Peyer's patch (tissue), 4 donors: Measurements from ENCODE around the gene BRIP1. TPM values are rescaled to one million over a fixed set of nuclear protein-coding genes. Genes with fewer than 3 reads are reported as not detected.

Experiments
- DNase-seq, 3 donors: peaks; one replicate each; pipeline ENCODE4 v3.0.0-alpha.2; 2017 to 2019
- H3K27ac ChIP-seq, 4 donors: fragments of 200-600 bp; sonication (generic); one replicate each; pipeline ENCODE4 v1.5.1; 2016 to 2019
- H3K27me3 ChIP-seq, 2 donors: fragments of 200-600 bp; sonication (generic); one replicate each; pipeline ENCODE4 v1.5.1; 2019
- H3K36me3 ChIP-seq, 3 donors: fragments of 200-600 bp; sonication (generic); one replicate each; pipeline ENCODE4 v1.5.1; 2016 to 2019
- H3K4me1 ChIP-seq, 4 donors: fragments of 200-600 bp; sonication (generic); one replicate each; pipeline ENCODE4 v1.5.1; 2016 to 2019
- H3K4me3 ChIP-seq, 4 donors: fragments of 200-600 bp; sonication (generic); 1 replicate in 3 of 4; 2 replicates in 1 of 4; pipeline ENCODE4 v1.5.1; 2016 to 2019; ENCODE audit warnings: mild to moderate bottlenecking in 1 of 4
- H3K9me3 ChIP-seq, 4 donors: fragments of 200-600 bp; sonication (generic); one replicate each; pipeline ENCODE4 v1.5.1; 2016 to 2019; ENCODE audit warnings: mild to moderate bottlenecking in 1 of 4
- CTCF ChIP-seq, 6 experiments: fragments of 450-650 bp in 4 of 6; fragments of 200-600 bp in 2 of 6; sonication (generic) in 1 of 6; IDR thresholded peaks; one replicate each; pipeline ENCODE4 v1.5.1; 2017 to 2019; ENCODE audit warnings: antibody characterized with exemption in 6 of 6, mild to moderate bottlenecking in 3 of 6, moderate library complexity in 1 of 6
- POLR2A ChIP-seq, 2 donors: fragments of 450-650 bp; IDR thresholded peaks; one replicate each; pipeline ENCODE4 v1.5.1; 2017; ENCODE audit warnings: antibody characterized with exemption in 2 of 2, mild to moderate bottlenecking in 2 of 2, moderate library complexity in 2 of 2
- total RNA-seq, 4 donors: library from RNA; depleted of rRNA; stranded (reverse); fragments of >200 nt; gene quantifications; one replicate each; pipeline ENCODE4 v1.1.0, GENCODE V29; 2016

BRIP1 gene
- total RNA-seq, 4 donors from 2014 or later, result 4.3 to 13.2 (median 4.5) TPM

- no peak for DNase-seq
- TF ChIP-seq CTCF (IDR thresholded peaks at IDR 0.05) (no peak), POLR2A (IDR thresholded peaks at IDR 0.05) (no peak)
- no peaks in the 10 kb centered on the region for H3K9me3 ChIP-seq
These were observed 46.8 kb downstream of the BRIP1 start for GRCh38 chr17:61816538-61816937.

GRCh38 chr17:61815863-61816503, 47.3 kb downstream of the BRIP1 start:
- Histone ChIP-seq H3K4me3 (no peak overlapping the region), H3K9me3 (no peaks in the 10 kb centered on the region), H3K27me3 (no peaks in the 10 kb centered on the region), H3K27ac (no peak overlapping the region), H3K4me1 (no peaks in the 10 kb centered on the region), H3K36me3 (no peaks in the 10 kb centered on the region)
- no peak for DNase-seq
- TF ChIP-seq POLR2A (IDR thresholded peaks at IDR 0.05), result no peak
- no peak for TF ChIP-seq CTCF (IDR thresholded peaks at IDR 0.05)

More at GRCh38 chr17:61816538-61816937, 46.8 kb downstream of the BRIP1 start:
- Histone ChIP-seq H3K27ac (no peak overlapping the region), H3K4me3 (no peak overlapping the region), H3K36me3 (no peaks in the 10 kb centered on the region), H3K27me3 (no peaks in the 10 kb centered on the region), H3K4me1 (no peaks in the 10 kb centered on the region)

- Histone ChIP-seq H3K4me1 (no peaks in the 10 kb centered on the region), H3K27ac (no peak overlapping the region), H3K36me3 (no peaks in the 10 kb centered on the region), H3K9me3 (no peaks in the 10 kb centered on the region), H3K27me3 (no peaks in the 10 kb centered on the region), H3K4me3 (no peak overlapping the region)
- TF ChIP-seq POLR2A (IDR thresholded peaks at IDR 0.05) (no peak), CTCF (IDR thresholded peaks at IDR 0.05) (no peak)
- DNase-seq, result no peak
These were observed 48.8 kb downstream of the BRIP1 start for GRCh38 chr17:61814485-61814884.

- Histone ChIP-seq H3K9me3 (no peaks in the 10 kb centered on the region), H3K27me3 (no peaks in the 10 kb centered on the region), H3K4me1 (no peaks in the 10 kb centered on the region), H3K36me3 (no peaks in the 10 kb centered on the region), H3K4me3 (no peak overlapping the region), H3K27ac (no peak overlapping the region)
- DNase-seq, result no peak
- TF ChIP-seq CTCF (IDR thresholded peaks at IDR 0.05) (no peak), POLR2A (IDR thresholded peaks at IDR 0.05) (no peak)
These were observed 50.1 kb downstream of the BRIP1 start for GRCh38 chr17:61813211-61813610.

- no peak for TF ChIP-seq POLR2A (IDR thresholded peaks at IDR 0.05)
- TF ChIP-seq CTCF (IDR thresholded peaks at IDR 0.05), result no peak
- H3K9me3 ChIP-seq, result no peaks in the 10 kb centered on the region
- no peak for DNase-seq
- H3K36me3 ChIP-seq, result no peaks in the 10 kb centered on the region
- H3K27ac ChIP-seq, result no peak overlapping the region
- H3K27me3 ChIP-seq, result no peaks in the 10 kb centered on the region
- no peaks in the 10 kb centered on the region for H3K4me1 ChIP-seq
- no peak overlapping the region for H3K4me3 ChIP-seq
These were observed 50.6 kb downstream of the BRIP1 start for GRCh38 chr17:61812747-61813146.
